Muscle of arm (tissue), 12 donors: ENCODE measurements around the gene METTL9. TPM values are rescaled to one million over a fixed set of nuclear protein-coding genes. Genes with fewer than 3 reads are reported as not detected.
A peak's percentile ranks its signal among the peaks of the same experiment; 100 is the strongest.
"Not testable (repeated sequence)": the region's sequence is repeated elsewhere in the genome, so short reads cannot be mapped to it uniquely, and the experiment has no call there.

Experiments used
- DNase-seq: peaks from one replicate; pipeline ENCODE4 v3.0.0-alpha.2; 2013
- polyA plus RNA-seq, 12 donors: library from polyadenylated mRNA; unstranded; fragments of 120-200 nt; gene quantifications; one replicate each; pipeline ENCODE4 v1.2.1, GENCODE V29; 2013; ENCODE audit not compliant: insufficient read length in 12 of 12

METTL9 gene
- polyA plus RNA-seq, 12 donors, result 84.0 to 132 (median 111) TPM; not detected in 1

GRCh38 chr16:21654881-21655280 is 55.5 kb downstream of the METTL9 start:
- DNase-seq, result no peak

GRCh38 chr16:21656795-21657768 is 57.7 kb downstream of the METTL9 start:
- DNase-seq, result peak; percentile 37

GRCh38 chr16:21659124-21659523 is 59.7 kb downstream of the METTL9 start:
- no peak for DNase-seq

GRCh38 chr16:21663889-21664647 is 64.7 kb downstream of the METTL9 start, which contains the start of gene OTOA:
TSS of gene OTOA (plus strand) at chr16:21663968. CDS start at chr16:21678515, 14,547 bp downstream.
- no peak for DNase-seq

GRCh38 chr16:21664801-21665492 is 65.6 kb downstream of the METTL9 start:
- no peak for DNase-seq

GRCh38 chr16:21666772-21667171 is 67.4 kb downstream of the METTL9 start:
- DNase-seq, result no peak

GRCh38 chr16:21667575-21667974 is 68.2 kb downstream of the METTL9 start:
- no peak for DNase-seq

GRCh38 chr16:21673469-21673868 is 74.1 kb downstream of the METTL9 start:
- no peak for DNase-seq

GRCh38 chr16:21674456-21674855 is 75.1 kb downstream of the METTL9 start:
- not testable (repeated sequence) for DNase-seq

GRCh38 chr16:21680714-21681113 is 81.3 kb downstream of the METTL9 start:
- not testable (repeated sequence) for DNase-seq

GRCh38 chr16:21683184-21683583 is 83.8 kb downstream of the METTL9 start:
- no peak for DNase-seq

GRCh38 chr16:21684199-21684598 is 84.8 kb downstream of the METTL9 start:
- no peak for DNase-seq

- no peak for DNase-seq
Measured at GRCh38 chr16:21685034-21685455, 85.7 kb downstream of the METTL9 start.

- no peak for DNase-seq
Measured at GRCh38 chr16:21689107-21689506, 89.7 kb downstream of the METTL9 start.

- not testable (repeated sequence) for DNase-seq
Measured at GRCh38 chr16:21690967-21691366, 91.6 kb downstream of the METTL9 start.

GRCh38 chr16:21694609-21695008 is 95.2 kb downstream of the METTL9 start:
- DNase-seq, result no peak

GRCh38 chr16:21697032-21697431 is 97.7 kb downstream of the METTL9 start:
- no peak for DNase-seq

GRCh38 chr16:21698169-21699032 is 99.0 kb downstream of the METTL9 start:
- no peak for DNase-seq

GRCh38 chr16:21701271-21701670 is 101.9 kb downstream of the METTL9 start:
- DNase-seq, result no peak

GRCh38 chr16:21702276-21702675 is 102.9 kb downstream of the METTL9 start:
- no peak for DNase-seq

GRCh38 chr16:21703156-21703555 is 103.8 kb downstream of the METTL9 start:
- DNase-seq, result no peak
